ENCODE measurements around the gene CDC42BPG.

DNA sequence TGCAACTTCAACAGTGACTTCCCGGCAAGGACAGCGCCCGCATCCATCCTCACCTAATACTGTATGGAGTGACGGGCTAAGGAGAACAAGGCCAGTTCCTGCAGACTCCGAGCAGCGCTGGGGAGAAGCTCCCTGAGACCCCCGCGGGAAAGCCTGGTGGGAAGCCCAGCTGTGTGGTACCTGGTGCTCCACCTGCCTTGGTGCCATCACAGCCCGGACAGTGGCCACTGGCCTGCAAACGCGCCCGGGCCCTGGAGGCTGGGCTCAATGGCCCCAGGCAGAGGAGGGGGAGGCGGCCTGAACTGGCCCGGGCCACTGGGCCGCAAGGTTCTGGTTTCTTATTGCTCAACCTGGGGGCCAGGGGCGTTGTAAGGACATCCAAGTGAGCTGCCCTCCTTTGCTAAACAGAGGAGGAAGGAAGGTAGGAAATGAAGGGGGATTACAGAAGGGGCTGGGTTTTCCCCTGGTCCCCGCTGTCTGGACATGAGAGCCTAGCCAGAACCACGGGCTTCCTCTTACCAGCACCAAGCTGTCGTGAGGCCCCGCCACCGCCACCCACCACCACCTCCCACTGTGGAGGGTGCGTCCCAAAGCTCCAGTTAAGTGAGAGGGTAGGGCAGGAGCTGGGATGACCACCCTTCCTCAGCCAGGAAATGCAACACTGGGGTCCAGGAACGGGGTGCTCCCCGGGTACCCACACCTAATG is 8.5 kb upstream of the CDC42BPG start:
- TF ChIP-seq, protein P1, sequence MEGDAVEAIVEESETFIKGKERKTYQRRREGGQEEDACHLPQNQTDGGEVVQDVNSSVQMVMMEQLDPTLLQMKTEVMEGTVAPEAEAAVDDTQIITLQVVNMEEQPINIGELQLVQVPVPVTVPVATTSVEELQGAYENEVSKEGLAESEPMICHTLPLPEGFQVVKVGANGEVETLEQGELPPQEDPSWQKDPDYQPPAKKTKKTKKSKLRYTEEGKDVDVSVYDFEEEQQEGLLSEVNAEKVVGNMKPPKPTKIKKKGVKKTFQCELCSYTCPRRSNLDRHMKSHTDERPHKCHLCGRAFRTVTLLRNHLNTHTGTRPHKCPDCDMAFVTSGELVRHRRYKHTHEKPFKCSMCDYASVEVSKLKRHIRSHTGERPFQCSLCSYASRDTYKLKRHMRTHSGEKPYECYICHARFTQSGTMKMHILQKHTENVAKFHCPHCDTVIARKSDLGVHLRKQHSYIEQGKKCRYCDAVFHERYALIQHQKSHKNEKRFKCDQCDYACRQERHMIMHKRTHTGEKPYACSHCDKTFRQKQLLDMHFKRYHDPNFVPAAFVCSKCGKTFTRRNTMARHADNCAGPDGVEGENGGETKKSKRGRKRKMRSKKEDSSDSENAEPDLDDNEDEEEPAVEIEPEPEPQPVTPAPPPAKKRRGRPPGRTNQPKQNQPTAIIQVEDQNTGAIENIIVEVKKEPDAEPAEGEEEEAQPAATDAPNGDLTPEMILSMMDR (IDR thresholded peaks at IDR 0.05) = no peak
- no peak for TF ChIP-seq POLR2A (IDR thresholded peaks at IDR 0.05)

All from body of pancreas (tissue), 4 donors.